Glutamatergic neuron (in vitro differentiated cells): Measurements from ENCODE around the gene KIF21A. TPM values are rescaled to one million over a fixed set of nuclear protein-coding genes. Genes with fewer than 3 reads are reported as not detected.
"Not testable (repeated sequence)": the region's sequence is repeated elsewhere in the genome, so short reads cannot be mapped to it uniquely, and the experiment has no call there.

Experiments
- DNase-seq: peaks from one replicate; pipeline ENCODE4 v3.0.0; 2022
- H3K27ac Mint-ChIP-seq: one replicate; pipeline ENCODE4 v1.8.0; 2020; ENCODE audit warnings: mild to moderate bottlenecking, mixed read lengths, inconsistent platforms; ENCODE audit not compliant: unreplicated experiment
- H3K27me3 Mint-ChIP-seq: one replicate; pipeline ENCODE4 v1.8.0; 2020; ENCODE audit warnings: mild to moderate bottlenecking, moderate library complexity, mixed read lengths, inconsistent platforms; ENCODE audit not compliant: unreplicated experiment
- H3K36me3 Mint-ChIP-seq: one replicate; pipeline ENCODE4 v1.8.0; 2020; ENCODE audit warnings: mild to moderate bottlenecking, mixed read lengths, inconsistent platforms; ENCODE audit not compliant: unreplicated experiment
- H3K4me1 Mint-ChIP-seq: one replicate; pipeline ENCODE4 v1.8.0; 2020; ENCODE audit warnings: mild to moderate bottlenecking, low read depth, mixed read lengths, inconsistent platforms; ENCODE audit not compliant: unreplicated experiment
- H3K4me3 Mint-ChIP-seq: one replicate; pipeline ENCODE4 v1.8.0; 2020; ENCODE audit warnings: mild to moderate bottlenecking, mixed read lengths, inconsistent platforms; ENCODE audit not compliant: unreplicated experiment
- H3K9me3 Mint-ChIP-seq: one replicate; pipeline ENCODE4 v1.8.0; 2020; ENCODE audit warnings: mild to moderate bottlenecking, moderate library complexity, mixed read lengths, inconsistent platforms; ENCODE audit not compliant: unreplicated experiment
- CTCF ChIP-seq: fragments of 200-600 bp; sonication (generic); IDR thresholded peaks from one replicate; pipeline ENCODE4 v1.5.0; 2021; ENCODE audit not compliant: partially characterized antibody, unreplicated experiment
- total RNA-seq: library from RNA; stranded (reverse); fragmentation: NEBNext Ultra II Directional; extraction: Animal tissue kit (Norgen Biotek cat#: 25700); gene quantifications from one replicate; pipeline ENCODE4 v1.2.1, GENCODE V29; 2021; ENCODE audit not compliant: unreplicated experiment

The KIF21A gene
- total RNA-seq, 1 donor from 2014 or later: 93.1 TPM

GRCh38 chr12:39297891-39298290 is 145.0 kb downstream of the KIF21A start:
- Mint-ChIP-seq H3K36me3 (no peaks in the 10 kb centered on the region), H3K4me1 (peaks cover 11% of the 10 kb centered on the region), H3K27ac (no peak overlapping the region), H3K4me3 (no peak overlapping the region), H3K27me3 (no peaks in the 10 kb centered on the region), H3K9me3 (peaks cover 2% of the 10 kb centered on the region)
- no peak for DNase-seq
- no peak for TF ChIP-seq CTCF

- TF ChIP-seq CTCF: no peak
- H3K4me1 Mint-ChIP-seq: peaks cover 10% of the 10 kb centered on the region
- H3K27ac Mint-ChIP-seq: no peak overlapping the region
- H3K27me3 Mint-ChIP-seq: no peaks in the 10 kb centered on the region
- no peak overlapping the region for H3K4me3 Mint-ChIP-seq
- no peaks in the 10 kb centered on the region for H3K36me3 Mint-ChIP-seq
- DNase-seq: no peak
- H3K9me3 Mint-ChIP-seq: peaks cover 2% of the 10 kb centered on the region
Observed at GRCh38 chr12:39296496-39296895, 146.4 kb downstream of the KIF21A start.

DNA sequence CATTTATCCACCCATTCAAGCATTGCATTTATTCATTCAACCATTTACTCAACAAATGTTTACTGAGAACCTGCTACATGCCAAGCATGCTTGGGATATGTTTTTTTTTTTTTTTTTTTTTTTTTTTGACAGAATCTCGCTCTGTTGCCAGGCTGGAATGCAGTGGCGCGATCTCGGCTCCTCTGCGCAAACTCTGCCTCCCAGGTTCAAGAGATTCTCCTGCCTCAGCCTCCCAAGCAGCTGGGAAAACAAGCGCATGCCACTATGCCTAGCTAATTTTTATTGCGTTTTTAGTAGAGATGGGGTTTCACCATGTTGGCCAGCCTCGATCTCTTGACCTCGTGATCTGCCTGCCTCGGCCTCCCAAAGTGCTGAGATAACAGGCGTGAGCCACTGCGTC is 147.3 kb downstream of the KIF21A start:
- not testable (repeated sequence) for H3K4me1 Mint-ChIP-seq, DNase-seq, H3K4me3 Mint-ChIP-seq, H3K27me3 Mint-ChIP-seq, H3K27ac Mint-ChIP-seq, H3K36me3 Mint-ChIP-seq, H3K9me3 Mint-ChIP-seq

GRCh38 chr12:39294715-39295114 is 148.2 kb downstream of the KIF21A start:
- Mint-ChIP-seq H3K27me3 (no peaks in the 10 kb centered on the region), H3K4me3 (no peak overlapping the region), H3K27ac (peak overlapping the region; percentile 44), H3K36me3 (no peaks in the 10 kb centered on the region), H3K9me3 (peaks cover 2% of the 10 kb centered on the region), H3K4me1 (peaks cover 7% of the 10 kb centered on the region)
- DNase-seq: no peak
- TF ChIP-seq CTCF: no peak

- DNase-seq: no peak
- Mint-ChIP-seq H3K27ac (no peak overlapping the region), H3K9me3 (peaks cover 2% of the 10 kb centered on the region), H3K4me3 (no peak overlapping the region), H3K27me3 (no peaks in the 10 kb centered on the region), H3K4me1 (peaks cover 7% of the 10 kb centered on the region), H3K36me3 (no peaks in the 10 kb centered on the region)
- no peak for TF ChIP-seq CTCF
Observed at GRCh38 chr12:39292125-39292630, 150.7 kb downstream of the KIF21A start.

DNA sequence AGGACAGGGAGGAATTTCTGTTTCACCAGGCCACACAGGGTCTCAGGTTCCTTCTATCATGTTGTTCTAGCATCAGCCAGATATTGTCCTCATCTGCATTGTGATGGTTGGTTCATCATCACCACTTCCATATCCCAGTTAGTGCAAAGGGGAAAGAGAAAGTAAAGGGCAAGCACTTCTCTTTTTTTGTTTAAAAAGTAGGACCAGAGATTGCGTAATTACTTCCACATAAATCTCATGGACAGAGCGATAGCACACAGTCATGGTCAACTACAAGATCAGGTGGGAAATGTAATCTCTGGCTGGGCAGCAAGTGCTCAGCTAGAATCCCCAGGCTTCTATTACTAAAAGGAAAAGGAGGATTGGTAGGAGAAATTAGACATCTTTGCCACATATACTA is 155.1 kb downstream of the KIF21A start:
- H3K4me3 Mint-ChIP-seq: no peak overlapping the region

More for the DNA sequence above, 155.1 kb downstream of the KIF21A start:
- H3K36me3 Mint-ChIP-seq: no peaks in the 10 kb centered on the region
- TF ChIP-seq CTCF: no peak
- H3K4me1 Mint-ChIP-seq: peaks cover 3% of the 10 kb centered on the region
- H3K27me3 Mint-ChIP-seq: no peaks in the 10 kb centered on the region
- no peaks in the 10 kb centered on the region for H3K9me3 Mint-ChIP-seq
- no peak for DNase-seq
- no peak overlapping the region for H3K27ac Mint-ChIP-seq
